AG04450 (cell line): ENCODE results near the gene SLC49A3. TPM values are rescaled to one million over a fixed set of nuclear protein-coding genes. Genes with fewer than 3 reads are reported as not detected.

ENCODE experiments used
- CTCF ChIA-PET: fragments of 300-600, 350-600 bp; formaldehyde crosslinking; extraction: SDS; loops from one replicate; lab custom pipeline; 2022; ENCODE audit warnings: antibody characterized with exemption, inconsistent platforms; lab: Charles Lee
- POLR2A ChIA-PET: fragments of 350-600 bp; formaldehyde crosslinking; extraction: SDS; loops from one replicate; lab custom pipeline; 2021; ENCODE audit warnings: antibody characterized with exemption, inconsistent platforms; lab: Yijun Ruan, JAX
- DNase-seq: peaks from one replicate; pipeline ENCODE4 v3.0.0-alpha.2; 2011; ENCODE audit warnings: low read depth, low spot score
- H3K27ac ChIP-seq: one replicate; pipeline ENCODE4 v1.5.1; 2012; ENCODE audit warnings: low read depth, low read length, control low read depth
- H3K27me3 ChIP-seq: one replicate; pipeline ENCODE4 v1.6.0; 2012; ENCODE audit warnings: low read length; ENCODE audit not compliant: control insufficient read depth, insufficient read depth
- H3K4me3 ChIP-seq: 2 replicates; pipeline ENCODE4 v1.5.1; 2011; ENCODE audit warnings: mild to moderate bottlenecking, low read depth, low read length, control low read depth
- H3K9me3 ChIP-seq: 2 replicates; pipeline ENCODE4 v1.5.1; 2012; ENCODE audit warnings: low read length; ENCODE audit not compliant: control insufficient read depth, insufficient read depth
- CTCF ChIP-seq: IDR thresholded peaks from 2 replicates; pipeline ENCODE4 v1.5.1; 2011; ENCODE audit warnings: low read depth, low read length, control low read depth, inconsistent platforms
- polyA plus RNA-seq: library from polyadenylated mRNA; depleted of rRNA; stranded (reverse); fragments of >200 nt; gene quantifications from 2 replicates; pipeline ENCODE4 v1.2.3, GENCODE V29; 2011

Gene SLC49A3
- polyA plus RNA-seq, 1 experiment = not detected

- H3K27me3 ChIP-seq = no peaks in the 10 kb centered on the region
- no peak for DNase-seq
- H3K4me3 ChIP-seq = no peak overlapping the region
- CTCF ChIA-PET = interaction anchor here (1.8 kb wide), 1 partner anchor 21 kb away, joined by 4 read pairs; no protein-coding TSS in a partner anchor
- H3K27ac ChIP-seq = no peak overlapping the region
- POLR2A ChIA-PET = no interaction called here
- TF ChIP-seq CTCF = no peak
- H3K9me3 ChIP-seq = peaks cover 36% of the 10 kb centered on the region
These were observed 33.3 kb upstream of the SLC49A3 start for GRCh38 chr4:722169-722725.

- no peak for TF ChIP-seq CTCF
- Histone ChIP-seq H3K27ac (no peak overlapping the region), H3K4me3 (no peak overlapping the region), H3K27me3 (no peaks in the 10 kb centered on the region), H3K9me3 (peaks cover 36% of the 10 kb centered on the region)
- ChIA-PET POLR2A (interaction anchor here (0.6 kb wide), 1 partner anchor 10 kb away, joined by 5 read pairs; no protein-coding TSS in a partner anchor), CTCF (interaction anchor here (1.8 kb wide), 1 partner anchor 21 kb away, joined by 4 read pairs; no protein-coding TSS in a partner anchor)
- no peak for DNase-seq
These were observed 32.6 kb upstream of the SLC49A3 start for GRCh38 chr4:721261-722168.

- Histone ChIP-seq H3K27ac (no peak overlapping the region), H3K9me3 (peaks cover 36% of the 10 kb centered on the region), H3K27me3 (no peaks in the 10 kb centered on the region), H3K4me3 (no peak overlapping the region)
- ChIA-PET POLR2A (no interaction called here), CTCF (no interaction called here)
- DNase-seq = no peak
- TF ChIP-seq CTCF = no peak
These were observed 31.3 kb upstream of the SLC49A3 start for GRCh38 chr4:720111-720860.

- Histone ChIP-seq H3K27ac (no peak overlapping the region), H3K9me3 (peaks cover 38% of the 10 kb centered on the region), H3K4me3 (no peak overlapping the region), H3K27me3 (no peaks in the 10 kb centered on the region)
- no peak for DNase-seq
- POLR2A ChIA-PET = no interaction called here
- TF ChIP-seq CTCF = no peak
- CTCF ChIA-PET = no interaction called here
These were observed 29.5 kb upstream of the SLC49A3 start for GRCh38 chr4:718460-718859.
